NCI-H748 treated with DMSO at 0.1 percent for 48 hours (cell line): Measurements from ENCODE around the gene DUSP22.

Source experiments
- DNase-seq: peaks from one replicate; lab custom pipeline; 2025; lab: John Stamatoyannopoulos, UW

Gene DUSP22

GRCh38 chr6:380234-381218 lies 88.2 kb downstream of the DUSP22 start:
- DNase-seq = no peak

- DNase-seq = no peak
Measured at GRCh38 chr6:381742-382461, 89.6 kb downstream of the DUSP22 start.

GRCh38 chr6:382883-383810 lies 90.9 kb downstream of the DUSP22 start:
- DNase-seq = no peak

- no peak for DNase-seq
Measured at GRCh38 chr6:383856-384255, 91.6 kb downstream of the DUSP22 start.

GRCh38 chr6:384898-385297 lies 92.6 kb downstream of the DUSP22 start:
- no peak for DNase-seq

GRCh38 chr6:385614-386013 lies 93.3 kb downstream of the DUSP22 start:
- DNase-seq = no peak

GRCh38 chr6:386688-387266 lies 94.5 kb downstream of the DUSP22 start:
- DNase-seq = no peak

- DNase-seq = no peak
Measured at GRCh38 chr6:387293-387741, 95.0 kb downstream of the DUSP22 start.

GRCh38 chr6:388202-388903 lies 96.1 kb downstream of the DUSP22 start:
- DNase-seq = no peak

- DNase-seq = no peak
Measured at GRCh38 chr6:389143-389542, 96.9 kb downstream of the DUSP22 start.

- no peak for DNase-seq
Measured at GRCh38 chr6:389622-390021, 97.3 kb downstream of the DUSP22 start.

- no peak for DNase-seq
Measured at GRCh38 chr6:390914-391558, 98.7 kb downstream of the DUSP22 start.

- no peak for DNase-seq
Measured at GRCh38 chr6:391559-392440, 99.5 kb downstream of the DUSP22 start, which contains the start of gene IRF4. IRF4 (plus strand) TSS chr6:391752; CDS start chr6:393153, 1,401 bp downstream.

- DNase-seq = no peak
Measured at GRCh38 chr6:392441-393390, 100.4 kb downstream of the DUSP22 start.

GRCh38 chr6:393391-394221 lies 101.3 kb downstream of the DUSP22 start:
- DNase-seq = no peak

GRCh38 chr6:394641-395289 lies 102.5 kb downstream of the DUSP22 start:
- DNase-seq = no peak
